BJ (cell line): ENCODE data around the gene FIBP. TPM values are rescaled to one million over a fixed set of nuclear protein-coding genes. Genes with fewer than 3 reads are reported as not detected.

Experiments used
- CTCF ChIA-PET: fragments of 350-600 bp; formaldehyde crosslinking; extraction: SDS; loops from one replicate; lab custom pipeline; 2021; ENCODE audit warnings: antibody characterized with exemption, inconsistent platforms; lab: Yijun Ruan, JAX
- POLR2A ChIA-PET: fragments of 300-600 bp; sonication (Branson Sonifier 250); formaldehyde crosslinking; extraction: SDS; loops from one replicate; lab custom pipeline; 2021; ENCODE audit warnings: antibody characterized with exemption; lab: Charles Lee
- DNase-seq: peaks from one replicate; pipeline ENCODE4 v3.0.0-alpha.2; 2011; ENCODE audit warnings: low read depth
- H3K27me3 ChIP-seq: 2 replicates; pipeline ENCODE4 v1.6.0; 2011; ENCODE audit warnings: low read length; ENCODE audit not compliant: control insufficient read depth, insufficient read depth
- H3K36me3 ChIP-seq: 2 replicates; pipeline ENCODE4 v1.5.1; 2011; ENCODE audit warnings: low read length; ENCODE audit not compliant: control insufficient read depth, insufficient read depth
- H3K4me3 ChIP-seq: 2 replicates; pipeline ENCODE4 v1.5.1; 2011; ENCODE audit warnings: low read depth, mild to moderate bottlenecking, control low read depth, low read length
- polyA plus RNA-seq: library from polyadenylated mRNA; depleted of rRNA; stranded (reverse); fragments of >200 nt; gene quantifications from 2 replicates; pipeline ENCODE4 v1.2.3, GENCODE V29; 2011
- TF ChIP-seq, protein P1 (sequence below): IDR thresholded peaks from 2 replicates; pipeline ENCODE4 v1.5.1; 2011; ENCODE audit warnings: low read depth, mild to moderate bottlenecking, control low read depth, inconsistent platforms, low read length, moderate library complexity; ENCODE audit not compliant: insufficient read depth

FIBP gene
- polyA plus RNA-seq, 1 experiment: 199 TPM

DNA sequence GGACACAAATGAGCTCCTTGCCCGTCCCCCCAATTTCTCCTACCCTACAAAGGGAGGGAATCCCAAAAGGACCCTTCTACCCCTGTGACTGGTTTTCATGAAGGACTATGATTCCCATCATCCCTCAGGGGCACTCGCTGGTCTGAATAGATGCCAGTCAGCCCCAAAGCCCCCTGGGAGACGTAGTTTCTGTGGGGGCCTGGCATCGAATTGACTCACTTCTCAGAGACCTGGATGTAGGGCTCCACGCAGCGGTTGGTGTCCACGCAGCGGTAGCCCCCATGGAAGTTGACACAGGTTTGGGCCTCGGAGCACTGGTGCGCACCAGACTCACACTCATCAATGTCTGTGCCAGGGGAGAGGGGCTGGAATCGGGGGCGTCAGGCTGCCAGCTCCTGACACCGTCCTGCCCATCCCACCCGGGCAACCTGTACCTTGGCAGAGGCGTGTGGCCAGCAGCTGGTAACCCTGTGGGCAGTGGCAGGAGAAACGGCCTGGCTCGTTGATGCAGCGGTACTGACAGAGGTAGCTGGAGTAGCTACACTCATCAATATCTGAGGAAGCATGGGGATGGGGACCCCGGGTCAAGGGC is 20.1 kb downstream of the FIBP start:
- ChIA-PET CTCF (interaction anchor here (1.0 to 6.9 kb wide), 4 partner anchors 8 to 21 kb away, joined by 3 to 70 read pairs (median 36); partner anchors contain the start of genes FIBP and MUS81), POLR2A (interaction anchor here (0.6 kb wide), 1 partner anchor 10 kb away, joined by 4 read pairs; the partner anchor contains the start of gene CFL1)
- Histone ChIP-seq H3K27me3 (no peaks in the 10 kb centered on the region), H3K4me3 (no peak overlapping the region), H3K36me3 (peaks cover 49% of the 10 kb centered on the region)
- DNase-seq: no peak
- TF ChIP-seq, protein P1, sequence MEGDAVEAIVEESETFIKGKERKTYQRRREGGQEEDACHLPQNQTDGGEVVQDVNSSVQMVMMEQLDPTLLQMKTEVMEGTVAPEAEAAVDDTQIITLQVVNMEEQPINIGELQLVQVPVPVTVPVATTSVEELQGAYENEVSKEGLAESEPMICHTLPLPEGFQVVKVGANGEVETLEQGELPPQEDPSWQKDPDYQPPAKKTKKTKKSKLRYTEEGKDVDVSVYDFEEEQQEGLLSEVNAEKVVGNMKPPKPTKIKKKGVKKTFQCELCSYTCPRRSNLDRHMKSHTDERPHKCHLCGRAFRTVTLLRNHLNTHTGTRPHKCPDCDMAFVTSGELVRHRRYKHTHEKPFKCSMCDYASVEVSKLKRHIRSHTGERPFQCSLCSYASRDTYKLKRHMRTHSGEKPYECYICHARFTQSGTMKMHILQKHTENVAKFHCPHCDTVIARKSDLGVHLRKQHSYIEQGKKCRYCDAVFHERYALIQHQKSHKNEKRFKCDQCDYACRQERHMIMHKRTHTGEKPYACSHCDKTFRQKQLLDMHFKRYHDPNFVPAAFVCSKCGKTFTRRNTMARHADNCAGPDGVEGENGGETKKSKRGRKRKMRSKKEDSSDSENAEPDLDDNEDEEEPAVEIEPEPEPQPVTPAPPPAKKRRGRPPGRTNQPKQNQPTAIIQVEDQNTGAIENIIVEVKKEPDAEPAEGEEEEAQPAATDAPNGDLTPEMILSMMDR: no peak

DNA sequence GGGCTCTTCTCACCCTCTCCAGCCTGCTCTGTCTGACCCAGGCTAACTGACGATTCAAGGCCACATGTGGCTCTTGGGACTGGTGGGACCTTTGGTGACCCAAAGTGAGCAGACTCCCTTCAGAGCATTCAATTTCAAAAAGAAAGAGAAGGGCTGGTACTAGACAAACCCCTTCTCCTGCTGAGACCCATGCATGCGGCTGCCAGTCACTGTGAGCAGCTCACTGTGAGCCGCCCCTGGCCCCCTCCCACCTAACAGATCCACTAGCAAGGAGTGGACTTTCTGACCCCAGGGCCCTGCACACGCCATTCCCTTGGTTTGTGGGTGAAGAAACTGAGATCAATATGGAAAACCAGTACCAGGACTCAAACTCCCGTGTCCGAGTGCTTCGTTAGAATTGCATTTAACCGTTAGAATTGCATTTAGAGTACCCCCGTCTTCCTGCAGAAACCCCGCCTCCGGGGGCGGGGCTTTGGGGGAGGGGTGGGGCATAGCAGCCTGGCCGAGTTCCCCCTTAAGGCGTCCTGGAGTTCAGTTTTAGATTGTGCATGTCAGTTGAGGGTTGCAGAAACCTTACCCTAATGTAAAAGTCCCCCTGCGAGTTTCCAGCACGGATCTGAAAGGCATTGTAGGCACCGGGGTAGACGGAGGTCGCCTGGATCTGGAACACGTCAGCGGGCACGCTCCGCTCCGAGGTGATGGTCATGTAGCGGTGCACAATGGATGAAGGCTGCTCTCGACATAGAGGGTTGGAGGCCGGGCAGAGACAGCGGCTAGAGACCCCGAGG is 20.8 kb downstream of the FIBP start:
- POLR2A ChIA-PET: no interaction called here

DNA sequence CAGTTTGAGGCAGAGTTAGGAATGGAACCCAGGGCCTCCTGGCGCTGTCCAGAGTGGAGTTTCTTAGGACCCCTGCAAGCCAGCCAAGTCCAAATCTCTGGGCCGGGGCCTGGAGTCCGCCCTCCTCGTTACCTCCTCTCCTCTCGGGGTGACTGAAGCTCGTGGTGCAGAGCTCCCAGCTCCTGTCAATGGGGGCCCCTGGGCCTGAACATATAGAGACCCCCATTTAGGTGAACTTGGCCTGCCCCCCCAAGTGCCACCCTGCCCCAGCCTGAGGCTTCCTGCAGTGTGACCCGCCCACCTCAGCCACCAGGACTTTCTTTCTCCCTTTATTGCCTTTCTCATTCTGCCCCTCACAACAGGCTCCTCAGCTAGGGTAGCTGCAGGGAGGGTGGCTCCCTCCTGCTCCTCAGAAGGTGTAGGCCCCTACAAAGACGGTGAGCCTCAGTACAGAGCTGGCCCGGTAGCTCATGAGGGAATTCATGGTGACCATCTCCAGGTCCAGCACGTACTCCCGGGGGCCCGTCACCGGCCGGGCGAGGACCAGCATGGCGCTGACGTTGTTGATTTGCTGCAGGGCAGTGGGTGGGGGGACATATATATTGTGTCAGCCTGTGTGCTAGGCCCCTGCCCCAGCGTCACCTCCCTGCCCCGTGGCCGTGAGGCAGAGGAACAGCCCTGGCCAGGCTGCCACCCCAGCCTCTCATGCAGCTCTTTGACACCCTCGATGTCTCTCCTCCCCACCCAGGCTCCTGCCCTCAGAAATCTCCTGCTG is 21.6 kb downstream of the FIBP start:
- TF ChIP-seq, protein P1: no peak
- Histone ChIP-seq H3K27me3 (no peaks in the 10 kb centered on the region), H3K4me3 (no peak overlapping the region), H3K36me3 (peaks cover 58% of the 10 kb centered on the region)
- no peak for DNase-seq
- CTCF ChIA-PET: interaction anchor here (0.9 to 1.6 kb wide), 3 partner anchors 18 to 147 kb away, joined by 3 to 8 read pairs (median 4); partner anchors contain the start of gene FIBP
- POLR2A ChIA-PET: interaction anchor here (0.6 kb wide), 1 partner anchor 49 kb away, joined by 3 read pairs; no protein-coding TSS in a partner anchor

More for the DNA sequence above, 20.8 kb downstream of the FIBP start:
- Histone ChIP-seq H3K36me3 (peaks cover 54% of the 10 kb centered on the region), H3K27me3 (no peaks in the 10 kb centered on the region), H3K4me3 (no peak overlapping the region)
- CTCF ChIA-PET: interaction anchor here (1.1 kb wide), 1 partner anchor 22 kb away, joined by 5 read pairs; the partner anchor contains the start of gene FIBP
- no peak for DNase-seq
- TF ChIP-seq, protein P1: no peak

DNA sequence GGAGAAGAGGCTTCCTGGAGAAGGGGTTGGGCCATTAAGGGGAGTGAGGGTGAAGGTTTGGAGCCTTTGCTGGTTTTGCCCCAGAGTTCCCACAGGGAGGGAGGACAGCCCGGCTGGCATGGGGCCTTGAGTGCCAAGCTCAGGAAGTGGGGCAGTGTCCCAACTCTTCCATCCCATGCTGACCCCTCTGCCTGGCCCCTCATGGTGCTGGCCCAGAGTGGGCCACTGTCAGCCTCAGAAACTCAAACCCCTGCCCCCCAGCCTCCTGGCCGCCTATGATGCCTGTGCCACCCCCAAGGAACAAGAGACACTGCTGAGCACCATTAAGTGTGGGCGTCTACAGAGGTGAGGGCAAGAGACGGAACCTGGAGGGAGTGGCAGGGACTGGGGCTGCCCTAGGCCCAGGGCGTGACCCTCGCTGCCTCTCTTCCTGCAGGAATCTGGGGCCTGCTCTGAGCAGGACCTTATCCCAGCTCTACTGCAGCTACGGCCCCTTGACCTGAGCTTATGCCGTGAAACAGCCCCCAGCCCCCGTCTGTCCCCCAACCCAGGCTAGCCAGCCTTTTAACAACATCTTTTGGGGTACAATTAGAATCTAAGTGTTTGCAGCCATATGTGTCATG is 22.6 kb downstream of the FIBP start:
- ChIA-PET CTCF (interaction anchor here (0.9 to 1.6 kb wide), 3 partner anchors 19 to 146 kb away, joined by 3 to 8 read pairs (median 4); partner anchors contain the start of gene FIBP), POLR2A (interaction anchor here (0.6 kb wide), 1 partner anchor 9 kb away, joined by 4 read pairs; no protein-coding TSS in a partner anchor)
- no peak for DNase-seq
- peaks cover 55% of the 10 kb centered on the region for H3K36me3 ChIP-seq
- TF ChIP-seq, protein P1: no peak
- no peaks in the 10 kb centered on the region for H3K27me3 ChIP-seq
- H3K4me3 ChIP-seq: no peak overlapping the region
